ENCODE measurements around the gene ZSCAN10. TPM values are rescaled to one million over a fixed set of nuclear protein-coding genes. Genes with fewer than 3 reads are reported as not detected.

ZSCAN10 gene
- total and polyA plus RNA-seq, 2 donors (not counting 3 experiments of a cell fraction or from before 2014, with no cell fraction given), result not detected

DNA sequence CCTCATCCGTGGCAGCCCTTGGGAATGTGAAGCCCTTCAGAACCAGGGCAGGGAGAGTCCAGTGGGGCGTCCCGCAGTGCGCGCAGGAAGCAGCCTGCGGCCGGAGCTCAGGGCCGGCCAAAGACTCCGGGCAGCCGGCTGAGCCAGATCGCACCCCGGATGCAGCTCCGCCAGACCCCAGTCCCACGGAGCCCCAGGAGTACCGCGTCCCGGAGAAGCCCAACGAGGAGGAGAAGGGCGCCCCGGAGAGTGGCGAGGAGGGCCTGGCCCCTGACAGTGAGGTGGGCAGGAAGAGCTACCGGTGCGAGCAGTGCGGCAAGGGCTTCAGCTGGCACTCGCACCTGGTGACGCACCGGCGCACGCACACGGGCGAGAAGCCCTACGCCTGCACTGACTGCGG, 20.2 kb upstream of the ZSCAN10 start:
- POLR2A ChIA-PET, result interaction anchor here (0.8 kb wide), 1 partner anchor 17 kb away, joined by 3 read pairs; no protein-coding TSS in a partner anchor
- dilution Hi-C loops (cut with MboI; ENCODE audit: extremely low pct_ligation_motif_present, low sequenced_read_pairs), result no loop called here

More for the DNA sequence above, 20.2 kb upstream of the ZSCAN10 start:
- no peak overlapping the region for H2AFZ ChIP-seq (ENCODE audit: low read depth, low read length)
- intact Hi-C loops (cut with micrococcal nuclease), result no loop called here
- H3K79me2 ChIP-seq (ENCODE audit: control insufficient read depth, insufficient read depth, low read length), result no peaks in the 10 kb centered on the region
- H3K9me1 ChIP-seq (replicated peaks; ENCODE audit: control insufficient read depth, extremely low read depth, insufficient read depth, low read length), result no peaks in the 10 kb centered on the region
- TF ChIP-seq, protein P1, sequence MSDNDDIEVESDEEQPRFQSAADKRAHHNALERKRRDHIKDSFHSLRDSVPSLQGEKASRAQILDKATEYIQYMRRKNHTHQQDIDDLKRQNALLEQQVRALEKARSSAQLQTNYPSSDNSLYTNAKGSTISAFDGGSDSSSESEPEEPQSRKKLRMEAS (IDR thresholded peaks at IDR 0.05; ENCODE audit: insufficient read depth, insufficient read length), result no peak
- TF ChIP-seq, protein P2, sequence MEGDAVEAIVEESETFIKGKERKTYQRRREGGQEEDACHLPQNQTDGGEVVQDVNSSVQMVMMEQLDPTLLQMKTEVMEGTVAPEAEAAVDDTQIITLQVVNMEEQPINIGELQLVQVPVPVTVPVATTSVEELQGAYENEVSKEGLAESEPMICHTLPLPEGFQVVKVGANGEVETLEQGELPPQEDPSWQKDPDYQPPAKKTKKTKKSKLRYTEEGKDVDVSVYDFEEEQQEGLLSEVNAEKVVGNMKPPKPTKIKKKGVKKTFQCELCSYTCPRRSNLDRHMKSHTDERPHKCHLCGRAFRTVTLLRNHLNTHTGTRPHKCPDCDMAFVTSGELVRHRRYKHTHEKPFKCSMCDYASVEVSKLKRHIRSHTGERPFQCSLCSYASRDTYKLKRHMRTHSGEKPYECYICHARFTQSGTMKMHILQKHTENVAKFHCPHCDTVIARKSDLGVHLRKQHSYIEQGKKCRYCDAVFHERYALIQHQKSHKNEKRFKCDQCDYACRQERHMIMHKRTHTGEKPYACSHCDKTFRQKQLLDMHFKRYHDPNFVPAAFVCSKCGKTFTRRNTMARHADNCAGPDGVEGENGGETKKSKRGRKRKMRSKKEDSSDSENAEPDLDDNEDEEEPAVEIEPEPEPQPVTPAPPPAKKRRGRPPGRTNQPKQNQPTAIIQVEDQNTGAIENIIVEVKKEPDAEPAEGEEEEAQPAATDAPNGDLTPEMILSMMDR (IDR thresholded peaks at IDR 0.05; ENCODE audit: extremely low read depth in 1 of 2, insufficient read depth in 1 of 2, low read depth in 1 of 2, low read length in 2 of 2), result no peak
- TF ChIP-seq POLR2A (IDR thresholded peaks at IDR 0.05; ENCODE audit: low read depth, low read length) (no peak), MYC (IDR thresholded peaks at IDR 0.05; ENCODE audit: low read depth, low read length) (no peak), JUN (IDR thresholded peaks at IDR 0.05; ENCODE audit: borderline replicate concordance, insufficient read depth, insufficient read length, low read depth) (no peak), GATA2 (IDR thresholded peaks at IDR 0.05; ENCODE audit: insufficient read depth, insufficient read length, low read depth, low read length) (no peak), EZH2 (IDR thresholded peaks at IDR 0.05; ENCODE audit: borderline replicate concordance, low read depth, low read length, severe bottlenecking) (no peak)
- DNase-seq (ENCODE audit: low read depth, low spot score), result no peak
- no peak for FAIRE-seq
- H3K27ac ChIP-seq (ENCODE audit: insufficient read depth, low read depth, low read length), result no peak overlapping the region
- peaks cover 4 to 28% of the 10 kb centered on the region in 2 experiments for H3K36me3 ChIP-seq (ENCODE audit: control insufficient read depth in 2 of 2, extremely low read depth in 1 of 2, insufficient read depth in 2 of 2, low read length in 2 of 2)
- H3K9me3 ChIP-seq (replicated peaks; ENCODE audit: control insufficient read depth, insufficient read depth, low read length), result no peaks in the 10 kb centered on the region
- no TSS peak for BruUV-seq (replicated peaks)
- H3K27me3 ChIP-seq (ENCODE audit: control insufficient read depth in 2 of 2, insufficient read depth in 2 of 2, low read length in 2 of 2), result no peaks in the 10 kb centered on the region
- no peaks in the 10 kb centered on the region for H4K20me1 ChIP-seq (replicated peaks; ENCODE audit: control insufficient read depth, extremely low read depth, insufficient read depth, low read length)
- no peak overlapping the region for H3K4me2 ChIP-seq (ENCODE audit: insufficient read depth, low read length)
- CTCF ChIA-PET, result interaction anchor here (0.9 to 4.9 kb wide), 5 partner anchors 10 to 88 kb away, joined by 3 to 26 read pairs (median 13); no protein-coding TSS in a partner anchor
- H3K4me3 ChIP-seq (replicated peaks in 1 of 3; ENCODE audit: insufficient read depth in 1 of 3, low read depth in 1 of 3, low read length in 3 of 3), result no peak overlapping the region
- no peak overlapping the region for H3K9ac ChIP-seq (replicated peaks; ENCODE audit: extremely low read depth, insufficient read depth, low read length)
- H3K4me1 ChIP-seq (ENCODE audit: control insufficient read depth, extremely low read depth, insufficient read depth, low read length), result peaks cover 4% of the 10 kb centered on the region
